Measurements from ENCODE around the gene PDZRN3.

DNA sequence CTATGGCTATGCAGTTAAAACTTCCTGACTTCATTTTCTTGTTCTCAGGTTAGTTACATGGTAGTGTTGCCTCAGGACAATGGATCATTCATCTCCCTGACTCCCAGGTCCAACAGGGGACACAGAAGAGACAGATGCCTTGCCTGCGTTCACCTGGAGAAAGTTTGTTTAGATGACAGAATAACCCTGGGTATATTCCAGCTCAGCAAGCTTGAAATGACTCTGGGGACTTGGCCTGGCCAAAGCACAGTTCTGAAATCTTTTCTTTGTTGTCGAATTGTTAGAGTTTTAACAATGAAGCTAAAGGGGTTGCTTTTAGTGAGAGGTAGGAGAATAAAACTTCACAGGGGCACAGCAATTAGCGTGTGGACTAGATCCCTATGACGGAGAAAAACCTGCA, 206.1 kb downstream of the PDZRN3 start:
- no peak for TF ChIP-seq ZFP30 (CRISPR knock-in tag; IDR thresholded peaks at IDR 0.05)
- TF ChIP-seq ZFP3 (CRISPR knock-in tag; IDR thresholded peaks at IDR 0.05): no peak
- no peak for TF ChIP-seq RARB (CRISPR knock-in tag; IDR thresholded peaks at IDR 0.05)
- TF ChIP-seq, protein P1, sequence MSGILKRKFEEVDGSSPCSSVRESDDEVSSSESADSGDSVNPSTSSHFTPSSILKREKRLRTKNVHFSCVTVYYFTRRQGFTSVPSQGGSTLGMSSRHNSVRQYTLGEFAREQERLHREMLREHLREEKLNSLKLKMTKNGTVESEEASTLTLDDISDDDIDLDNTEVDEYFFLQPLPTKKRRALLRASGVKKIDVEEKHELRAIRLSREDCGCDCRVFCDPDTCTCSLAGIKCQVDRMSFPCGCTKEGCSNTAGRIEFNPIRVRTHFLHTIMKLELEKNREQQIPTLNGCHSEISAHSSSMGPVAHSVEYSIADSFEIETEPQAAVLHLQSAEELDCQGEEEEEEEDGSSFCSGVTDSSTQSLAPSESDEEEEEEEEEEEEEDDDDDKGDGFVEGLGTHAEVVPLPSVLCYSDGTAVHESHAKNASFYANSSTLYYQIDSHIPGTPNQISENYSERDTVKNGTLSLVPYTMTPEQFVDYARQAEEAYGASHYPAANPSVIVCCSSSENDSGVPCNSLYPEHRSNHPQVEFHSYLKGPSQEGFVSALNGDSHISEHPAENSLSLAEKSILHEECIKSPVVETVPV (CRISPR knock-in tag; IDR thresholded peaks at IDR 0.05): no peak
